GM18867 (cell line): ENCODE measurements around the gene TMED9.

Experiments
- ATAC-seq: cut with Tn5 transposase; IDR thresholded peaks from one replicate; pipeline ENCODE4 v1.9.1; 2021; ENCODE audit warnings: mild to moderate bottlenecking, moderate library complexity; ENCODE audit not compliant: unreplicated experiment

The TMED9 gene

GRCh38 chr5:177576169-177576568 is 15.8 kb upstream of the TMED9 start:
- ATAC-seq, result no peak

- no peak for ATAC-seq
Observed at GRCh38 chr5:177578316-177578715, 13.7 kb upstream of the TMED9 start.

GRCh38 chr5:177588413-177588909 is 3.5 kb upstream of the TMED9 start:
- no peak for ATAC-seq

- no peak for ATAC-seq
Observed at GRCh38 chr5:177590406-177590805, 1.6 kb upstream of the TMED9 start.

- no peak for ATAC-seq
Observed at GRCh38 chr5:177591690-177592009, 353 bp upstream of the TMED9 start.

GRCh38 chr5:177592905-177593304 is 902 bp downstream of the TMED9 start:
- no peak for ATAC-seq

- ATAC-seq, result no peak
Observed at GRCh38 chr5:177593511-177593910, 1.5 kb downstream of the TMED9 start.

GRCh38 chr5:177594071-177594470 is 2.1 kb downstream of the TMED9 start:
- ATAC-seq, result no peak

- no peak for ATAC-seq
Observed at GRCh38 chr5:177595026-177595585, 3.1 kb downstream of the TMED9 start.

- ATAC-seq, result no peak
Observed at GRCh38 chr5:177595991-177596774, 4.2 kb downstream of the TMED9 start.

GRCh38 chr5:177596775-177597238 is 4.8 kb downstream of the TMED9 start:
- no peak for ATAC-seq

- ATAC-seq, result no peak
Observed at GRCh38 chr5:177598477-177598876, 6.5 kb downstream of the TMED9 start.

GRCh38 chr5:177599731-177600507 is 7.9 kb downstream of the TMED9 start, which contains the start of gene B4GALT7:
Gene B4GALT7, plus strand, starts transcription at chr5:177600132. Its CDS starts 79 bp downstream, at chr5:177600211.
- ATAC-seq, result peak; percentile 82

GRCh38 chr5:177600508-177601018 is 8.6 kb downstream of the TMED9 start:
- ATAC-seq, result no peak

- no peak for ATAC-seq
Observed at GRCh38 chr5:177601126-177601525, 9.1 kb downstream of the TMED9 start.

GRCh38 chr5:177601577-177602457 is 9.8 kb downstream of the TMED9 start:
- ATAC-seq, result no peak

GRCh38 chr5:177602458-177602830 is 10.4 kb downstream of the TMED9 start:
- no peak for ATAC-seq

- no peak for ATAC-seq
Observed at GRCh38 chr5:177603631-177604030, 11.6 kb downstream of the TMED9 start.

GRCh38 chr5:177604116-177604521 is 12.1 kb downstream of the TMED9 start:
- ATAC-seq, result no peak

GRCh38 chr5:177604656-177605055 is 12.7 kb downstream of the TMED9 start:
- ATAC-seq, result no peak
